ENCODE results near the gene TMEM229B. TPM values are rescaled to one million over a fixed set of nuclear protein-coding genes. Genes with fewer than 3 reads are reported as not detected.
A peak's percentile ranks its signal among the peaks of the same experiment; 100 is the strongest.

Gene TMEM229B
- total RNA-seq, 1 donor from 2014 or later, result 0.26 TPM

- FAIRE-seq (no peak), DNase-seq (ENCODE audit: low read depth) (no peak)
- TF ChIP-seq CTCF (IDR thresholded peaks at IDR 0.05; ENCODE audit: insufficient read depth, low read length, severe bottlenecking), result no peak
- Histone ChIP-seq H3K36me3 (ENCODE audit: control insufficient read depth, insufficient read depth, low read length) (no peaks in the 10 kb centered on the region), H3K27me3 (ENCODE audit: control insufficient read depth, insufficient read depth, low read length) (no peaks in the 10 kb centered on the region), H3K4me3 (ENCODE audit: low read depth, low read length) (no peak overlapping the region)
These were observed 52.9 kb downstream of the TMEM229B start for GRCh38 chr14:67435603-67436002.

DNA sequence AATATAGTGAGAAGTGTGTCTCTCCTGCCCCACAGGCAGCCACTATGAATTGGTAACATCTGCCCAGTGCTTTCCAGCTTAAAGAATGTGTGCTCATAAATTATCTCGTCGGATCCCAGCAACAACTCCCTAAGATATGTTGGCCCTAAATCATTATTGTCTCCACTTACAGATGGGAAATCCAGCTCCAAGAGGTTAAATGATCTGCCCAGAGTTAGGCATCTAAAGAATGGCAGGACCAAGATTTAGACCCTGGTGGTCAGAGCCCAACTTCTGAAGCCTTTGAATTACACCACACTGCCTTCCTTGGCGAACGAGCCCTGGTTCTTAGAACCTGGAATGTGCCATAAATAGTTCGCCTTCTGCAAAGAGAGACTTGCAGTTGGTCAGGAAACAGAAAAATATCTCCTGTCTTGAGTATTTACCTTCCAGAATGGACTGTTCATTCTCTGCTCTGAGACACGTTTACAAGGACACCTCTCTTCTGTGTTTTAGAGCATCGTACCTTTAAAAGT, 56.4 kb downstream of the TMEM229B start:
- FAIRE-seq (peak; percentile 18), DNase-seq (ENCODE audit: low read depth) (no peak)
- TF ChIP-seq CTCF (IDR thresholded peaks at IDR 0.05; ENCODE audit: insufficient read depth, low read length, severe bottlenecking), result no peak

DNA sequence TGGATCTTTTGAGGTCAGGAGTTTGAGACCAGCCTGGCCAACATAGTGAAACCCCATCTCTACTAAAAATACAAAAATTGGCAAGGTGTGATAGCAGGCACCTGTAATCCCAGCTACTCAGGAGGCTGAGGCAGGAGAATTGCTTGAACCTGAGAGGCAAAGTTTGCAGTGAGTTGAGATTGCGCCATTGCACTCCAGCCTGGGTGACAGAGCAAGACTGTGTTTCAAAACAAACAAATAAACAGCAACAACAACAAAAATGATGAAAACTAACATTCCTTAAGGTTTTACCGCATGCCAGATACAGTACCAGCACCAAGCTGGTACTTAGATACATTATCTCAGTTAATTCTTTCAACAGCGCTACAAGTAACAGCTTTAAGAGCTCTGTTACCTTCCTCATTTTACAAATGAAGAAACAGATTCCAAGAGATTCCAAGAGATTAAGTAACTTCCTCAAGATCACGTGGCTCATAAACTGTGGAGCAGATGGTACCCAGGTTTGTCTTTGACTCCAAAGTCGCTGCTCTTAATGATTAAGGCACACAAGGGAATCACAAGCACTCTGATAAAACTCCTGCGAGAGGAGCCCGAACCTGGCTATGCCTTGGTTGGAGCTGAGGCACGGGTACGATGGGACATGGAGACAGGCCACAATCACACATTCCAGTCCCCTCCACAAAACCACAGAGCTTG, 58.9 kb downstream of the TMEM229B start:
- FAIRE-seq, result no peak

More for the DNA sequence above, 56.4 kb downstream of the TMEM229B start:
- Histone ChIP-seq H3K27me3 (ENCODE audit: control insufficient read depth, insufficient read depth, low read length) (no peaks in the 10 kb centered on the region), H3K36me3 (ENCODE audit: control insufficient read depth, insufficient read depth, low read length) (no peaks in the 10 kb centered on the region), H3K4me3 (ENCODE audit: low read depth, low read length) (no peak overlapping the region)

GRCh38 chr14:67428501-67429031, 60.0 kb downstream of the TMEM229B start:
- Histone ChIP-seq H3K27me3 (ENCODE audit: control insufficient read depth, insufficient read depth, low read length) (no peaks in the 10 kb centered on the region), H3K4me3 (ENCODE audit: low read depth, low read length) (no peak overlapping the region), H3K36me3 (ENCODE audit: control insufficient read depth, insufficient read depth, low read length) (no peaks in the 10 kb centered on the region)
- FAIRE-seq, result no peak
- DNase-seq (ENCODE audit: low read depth), result peak; percentile 66
- no peak for TF ChIP-seq CTCF (IDR thresholded peaks at IDR 0.05; ENCODE audit: insufficient read depth, low read length, severe bottlenecking)

More for the DNA sequence above, 58.9 kb downstream of the TMEM229B start:
- no peak for TF ChIP-seq CTCF (IDR thresholded peaks at IDR 0.05; ENCODE audit: insufficient read depth, low read length, severe bottlenecking)
- Histone ChIP-seq H3K27me3 (ENCODE audit: control insufficient read depth, insufficient read depth, low read length) (no peaks in the 10 kb centered on the region), H3K4me3 (ENCODE audit: low read depth, low read length) (no peak overlapping the region), H3K36me3 (ENCODE audit: control insufficient read depth, insufficient read depth, low read length) (no peaks in the 10 kb centered on the region)
- no peak for DNase-seq (ENCODE audit: low read depth)

GRCh38 chr14:67426983-67427606, 61.4 kb downstream of the TMEM229B start:
- DNase-seq (ENCODE audit: low read depth), result peak; percentile 70

More at GRCh38 chr14:67426983-67427606, 61.4 kb downstream of the TMEM229B start:
- no peak overlapping the region for H3K4me3 ChIP-seq (ENCODE audit: low read depth, low read length)
- no peak for FAIRE-seq
- TF ChIP-seq CTCF (IDR thresholded peaks at IDR 0.05; ENCODE audit: insufficient read depth, low read length, severe bottlenecking), result peak; percentile 80
- no peaks in the 10 kb centered on the region for H3K27me3 ChIP-seq (ENCODE audit: control insufficient read depth, insufficient read depth, low read length)
- H3K36me3 ChIP-seq (ENCODE audit: control insufficient read depth, insufficient read depth, low read length), result no peaks in the 10 kb centered on the region
